HG02973 (cell line): ENCODE measurements around the gene SAPCD1.

ENCODE experiments used
- ATAC-seq: cut with Tn5 transposase; IDR thresholded peaks from one replicate; pipeline ENCODE4 v1.9.1; 2021; ENCODE audit warnings: moderate library complexity; ENCODE audit not compliant: unreplicated experiment

The SAPCD1 gene

DNA sequence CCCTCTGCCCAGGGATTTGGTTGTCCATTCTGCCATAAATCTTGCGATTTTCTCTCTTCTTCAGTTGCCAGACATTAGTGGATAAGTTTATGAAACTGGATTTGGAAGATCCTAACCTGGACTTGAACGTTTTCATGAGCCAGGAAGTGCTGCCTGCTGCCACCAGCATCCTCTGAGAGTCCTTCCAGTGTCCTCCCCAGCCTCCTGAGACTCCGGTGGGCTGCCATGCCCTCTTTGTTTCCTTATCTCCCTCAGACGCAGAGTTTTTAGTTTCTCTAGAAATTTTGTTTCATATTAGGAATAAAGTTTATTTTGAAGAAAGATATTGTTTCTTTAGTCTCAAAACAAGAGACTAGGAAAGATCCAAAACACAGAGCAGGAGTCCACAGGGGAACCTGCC, at the start of gene SAPCD1:
Gene SAPCD1, plus strand, starts transcription at position 301 of the 400 bp plus-strand sequence. CDS start 399 bp downstream, outside the sequence.
- ATAC-seq, result no peak

DNA sequence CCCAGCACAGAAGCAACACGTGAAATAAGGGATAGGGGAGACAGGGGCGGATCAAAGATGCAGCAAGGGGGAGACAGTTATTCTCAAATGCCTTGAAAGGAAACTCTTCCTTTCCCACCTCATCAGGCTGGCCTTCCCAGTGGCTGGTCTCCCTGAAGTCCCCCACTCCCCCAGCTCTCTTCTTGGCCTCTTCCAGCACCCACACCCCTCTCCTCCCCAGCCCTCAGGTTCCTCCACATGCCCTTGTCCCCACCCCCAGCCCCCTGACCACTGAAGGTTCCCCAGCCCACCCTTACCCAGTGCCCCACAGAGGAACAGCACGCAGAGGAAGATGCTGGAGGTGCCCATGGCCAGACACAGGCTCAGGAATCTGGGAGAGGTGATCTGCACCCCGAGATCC, 49.0 kb upstream of the SAPCD1 start:
- no peak for ATAC-seq

DNA sequence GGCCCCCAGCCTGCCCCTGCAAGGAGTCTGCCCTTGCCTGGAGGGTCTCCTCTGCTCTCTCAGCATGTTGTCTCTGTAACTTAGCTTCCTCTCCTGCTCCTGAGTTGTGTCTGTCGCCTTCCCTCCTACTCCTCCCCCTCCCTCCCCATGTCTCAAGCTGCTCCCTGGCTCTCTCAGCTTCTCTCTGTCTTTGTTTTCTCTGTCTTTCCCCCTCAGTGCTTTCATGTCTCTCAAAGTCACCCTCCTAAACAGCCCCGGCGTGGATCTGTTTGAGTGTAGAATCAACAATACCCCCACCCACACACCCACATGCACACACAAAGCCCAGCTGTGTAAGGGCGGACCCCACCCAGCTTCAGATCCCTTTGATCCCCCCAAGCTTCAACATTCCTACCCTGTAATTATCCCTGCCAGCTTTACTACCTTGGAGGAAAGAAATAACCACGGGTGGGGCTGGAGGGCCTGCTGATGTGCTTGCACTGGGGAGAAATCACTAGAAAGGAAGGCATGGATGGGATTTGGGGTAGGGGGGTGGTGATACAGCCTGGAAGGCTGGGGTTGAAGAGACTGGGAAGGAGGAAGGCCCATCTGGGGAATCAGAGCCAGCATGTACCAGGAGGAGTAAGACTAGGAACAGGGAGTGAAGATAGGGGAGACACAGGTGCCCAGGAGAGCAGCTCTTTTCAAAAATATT, 48.3 kb upstream of the SAPCD1 start:
- ATAC-seq, result no peak

DNA sequence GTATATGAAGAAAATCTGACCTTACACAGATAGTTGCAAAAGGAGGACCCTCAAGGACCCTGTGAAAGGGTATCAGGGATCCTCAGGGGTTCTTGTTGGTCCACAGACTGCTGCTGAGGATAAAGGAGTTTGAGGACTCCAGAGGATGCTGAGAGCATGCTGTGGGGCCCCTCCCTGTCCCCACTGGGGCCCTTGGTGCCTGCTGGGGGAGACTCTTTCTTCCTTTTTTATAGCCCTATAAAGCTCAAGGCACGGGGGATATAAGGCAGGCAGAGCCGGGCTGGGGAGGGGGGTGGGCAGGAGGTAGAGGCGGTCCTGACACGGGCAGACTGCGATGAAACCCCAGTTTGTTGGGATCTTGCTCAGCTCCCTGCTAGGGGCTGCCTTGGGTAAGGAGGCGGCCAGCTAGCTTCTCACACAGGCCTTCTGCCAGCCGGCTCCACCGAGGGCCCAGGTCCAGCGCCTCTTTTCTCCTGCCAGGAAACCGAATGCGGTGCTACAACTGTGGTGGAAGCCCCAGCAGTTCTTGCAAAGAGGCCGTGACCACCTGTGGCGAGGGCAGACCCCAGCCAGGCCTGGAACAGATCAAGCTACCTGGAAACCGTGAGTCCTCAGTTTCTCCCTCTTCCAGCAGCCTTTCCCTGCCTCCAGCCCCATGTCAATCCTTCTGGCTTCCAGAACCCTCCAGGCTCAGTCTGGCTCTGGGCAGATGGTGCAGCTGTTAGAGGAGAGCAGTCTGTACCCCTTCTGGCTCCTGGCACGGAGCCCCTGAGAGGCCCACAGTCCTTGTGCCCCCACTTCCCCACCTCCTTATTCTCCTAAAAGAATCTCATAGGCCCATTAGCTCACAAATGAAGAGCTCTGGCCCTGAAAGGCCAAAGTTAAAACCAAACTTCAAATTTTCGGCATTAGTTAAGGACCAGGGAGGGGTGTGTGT, 47.2 kb upstream of the SAPCD1 start, which contains the start of gene LY6G6D:
Gene LY6G6D, plus strand, starts transcription at position 327 of the 937 bp plus-strand sequence. Its CDS starts 8 bp downstream, at position 335.
- ATAC-seq, result no peak

DNA sequence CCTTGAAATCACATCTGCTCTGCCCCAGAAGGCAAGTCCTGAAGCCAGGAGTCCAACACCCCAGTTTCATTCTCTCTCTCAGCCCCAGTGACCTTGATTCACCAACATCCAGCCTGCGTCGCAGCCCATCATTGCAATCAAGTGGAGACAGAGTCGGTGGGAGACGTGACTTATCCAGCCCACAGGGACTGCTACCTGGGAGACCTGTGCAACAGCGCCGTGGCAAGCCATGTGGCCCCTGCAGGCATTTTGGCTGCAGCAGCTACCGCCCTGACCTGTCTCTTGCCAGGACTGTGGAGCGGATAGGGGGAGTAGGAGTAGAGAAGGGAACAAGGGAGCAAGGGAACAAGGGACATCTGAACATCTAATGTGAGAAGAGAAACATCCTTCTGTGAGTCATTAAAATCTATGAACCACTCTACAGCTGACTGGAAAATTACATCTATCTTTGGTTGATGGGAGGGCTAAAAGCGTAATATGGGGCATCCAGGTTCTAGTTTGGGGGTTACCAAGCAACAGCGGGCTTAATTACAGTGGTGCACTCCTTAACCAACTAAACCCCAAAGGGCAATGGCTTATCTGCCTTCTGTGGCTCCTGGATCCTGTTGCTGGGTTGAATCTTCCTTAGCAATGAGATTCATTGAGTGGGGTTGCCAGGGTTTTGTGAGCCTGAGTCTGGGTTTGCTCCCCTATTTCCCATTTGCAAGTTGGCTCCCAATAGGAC, 44.8 kb upstream of the SAPCD1 start:
- ATAC-seq, result no peak

DNA sequence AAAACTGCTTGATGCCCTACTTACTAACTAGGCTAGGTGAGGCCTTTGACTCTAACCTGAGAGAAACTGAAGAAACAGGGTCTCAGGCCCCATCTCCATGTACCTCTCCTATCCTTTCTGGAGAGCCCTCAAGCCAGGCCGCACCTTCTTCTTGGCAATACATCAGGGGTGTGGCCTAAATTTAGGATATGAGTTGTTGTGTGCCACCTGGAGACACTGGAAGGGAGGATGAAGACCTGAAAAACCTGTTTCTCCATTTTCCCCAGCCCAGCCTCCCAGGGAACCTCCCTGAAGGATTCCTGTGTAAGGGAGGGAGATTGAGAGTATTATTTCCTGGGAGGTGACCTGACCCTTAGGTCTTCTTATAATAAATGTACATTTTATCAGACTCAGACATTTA, 44.2 kb upstream of the SAPCD1 start:
- no peak for ATAC-seq

DNA sequence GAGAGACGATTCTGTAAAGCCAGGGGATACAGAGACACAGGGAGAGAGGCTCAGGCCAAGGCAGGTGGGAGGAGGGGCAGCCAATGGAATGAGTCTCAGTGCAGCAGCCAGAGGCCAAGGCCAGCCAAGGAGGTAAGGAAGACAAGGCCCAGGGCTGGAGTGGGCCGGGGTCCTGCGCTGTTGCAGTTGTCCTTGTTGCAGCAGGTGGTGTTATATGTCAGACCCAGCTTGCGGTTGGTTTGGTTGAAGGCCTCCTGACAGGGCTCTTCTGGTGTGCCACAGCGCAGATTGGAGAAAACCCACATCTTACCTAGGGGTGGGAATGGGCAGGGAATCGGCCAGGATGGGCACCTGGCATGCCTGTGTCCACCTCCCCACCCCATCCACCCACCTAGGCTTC, 43.5 kb upstream of the SAPCD1 start:
- ATAC-seq, result no peak

DNA sequence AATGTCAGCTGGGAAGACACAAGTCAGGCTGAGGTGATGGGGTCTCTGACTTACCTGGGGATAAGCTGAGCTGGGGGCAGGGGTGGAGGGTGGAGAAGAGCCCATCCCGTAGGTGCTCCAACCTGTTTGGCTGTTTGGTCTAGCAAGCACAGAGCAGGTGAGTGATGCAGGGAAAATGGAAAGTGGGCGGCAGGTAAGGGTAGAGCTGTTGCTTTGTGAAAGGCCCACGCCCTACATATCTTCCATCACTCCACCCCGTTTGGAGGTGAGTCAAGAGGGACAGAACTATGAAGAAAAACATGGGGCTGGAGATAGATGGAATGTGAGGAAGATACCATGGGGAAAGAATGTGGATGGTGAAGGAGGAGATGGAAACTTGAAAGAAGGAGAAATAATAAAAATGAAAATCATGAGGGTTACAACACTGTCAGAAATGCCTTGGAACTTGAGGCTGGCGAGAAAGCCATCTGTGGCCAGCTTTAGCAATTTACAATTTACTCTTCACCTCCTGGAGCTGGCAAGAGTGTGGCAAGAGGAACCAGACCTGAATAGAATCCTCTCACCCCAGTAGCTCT, 42.2 kb upstream of the SAPCD1 start:
- no peak for ATAC-seq

DNA sequence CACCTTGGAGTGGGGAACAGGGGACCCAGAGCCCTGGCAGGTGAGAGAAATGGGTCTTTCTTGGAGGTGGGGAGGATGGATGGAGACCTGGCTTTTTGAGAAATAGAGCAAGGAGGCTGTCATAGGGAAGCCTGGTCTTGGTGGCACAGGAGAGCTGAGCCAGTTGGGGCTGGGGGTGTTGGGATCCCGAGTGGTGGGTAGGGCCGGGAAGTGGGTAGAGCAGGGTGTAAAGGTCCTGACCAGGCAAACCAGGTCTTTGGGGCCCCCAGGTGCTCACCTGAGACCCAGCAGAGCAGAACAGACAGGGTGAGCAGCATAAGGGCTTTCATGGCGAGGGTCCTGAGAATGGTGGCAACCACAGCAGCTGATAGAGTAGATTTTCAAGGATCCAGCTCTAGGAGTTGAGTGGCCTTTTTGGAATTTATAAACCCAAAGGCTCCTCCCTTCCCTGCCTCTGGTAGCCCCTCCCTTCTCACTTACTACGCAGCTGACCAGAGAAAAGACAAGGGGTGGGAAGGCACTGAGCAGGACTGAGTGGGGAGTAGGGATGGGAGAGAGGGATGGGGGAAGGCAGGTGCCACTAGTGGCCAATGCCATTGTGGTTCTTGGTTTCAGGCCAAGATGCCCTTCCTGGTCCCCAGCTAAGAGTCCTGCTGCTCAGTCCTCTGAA, 41.0 kb upstream of the SAPCD1 start, which contains the start of gene LY6G6C:
Gene LY6G6C, minus strand, starts transcription at position 396 of the 670 bp plus-strand sequence. Its CDS starts 67 bp downstream, at position 329.
- ATAC-seq, result no peak

DNA sequence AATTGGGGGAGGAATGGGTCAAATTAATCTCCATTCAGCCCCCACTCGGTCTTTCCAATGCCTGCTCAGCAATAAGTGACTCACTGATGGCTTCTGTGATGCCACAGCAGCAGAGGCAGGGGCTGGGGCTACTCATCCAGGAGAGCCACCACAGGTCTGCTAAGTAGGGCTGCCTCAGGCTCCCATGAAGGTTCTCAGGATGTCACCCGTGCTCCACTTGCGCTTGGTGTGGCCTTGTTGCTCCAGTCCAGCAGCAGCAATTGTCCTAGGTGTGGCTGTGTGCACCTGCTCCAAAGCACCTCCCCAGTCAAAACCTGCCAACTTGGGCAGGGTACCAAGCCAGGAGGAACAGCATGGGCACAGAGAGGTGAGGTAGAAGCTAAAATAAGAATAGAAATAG, 40.3 kb upstream of the SAPCD1 start:
- ATAC-seq, result no peak

DNA sequence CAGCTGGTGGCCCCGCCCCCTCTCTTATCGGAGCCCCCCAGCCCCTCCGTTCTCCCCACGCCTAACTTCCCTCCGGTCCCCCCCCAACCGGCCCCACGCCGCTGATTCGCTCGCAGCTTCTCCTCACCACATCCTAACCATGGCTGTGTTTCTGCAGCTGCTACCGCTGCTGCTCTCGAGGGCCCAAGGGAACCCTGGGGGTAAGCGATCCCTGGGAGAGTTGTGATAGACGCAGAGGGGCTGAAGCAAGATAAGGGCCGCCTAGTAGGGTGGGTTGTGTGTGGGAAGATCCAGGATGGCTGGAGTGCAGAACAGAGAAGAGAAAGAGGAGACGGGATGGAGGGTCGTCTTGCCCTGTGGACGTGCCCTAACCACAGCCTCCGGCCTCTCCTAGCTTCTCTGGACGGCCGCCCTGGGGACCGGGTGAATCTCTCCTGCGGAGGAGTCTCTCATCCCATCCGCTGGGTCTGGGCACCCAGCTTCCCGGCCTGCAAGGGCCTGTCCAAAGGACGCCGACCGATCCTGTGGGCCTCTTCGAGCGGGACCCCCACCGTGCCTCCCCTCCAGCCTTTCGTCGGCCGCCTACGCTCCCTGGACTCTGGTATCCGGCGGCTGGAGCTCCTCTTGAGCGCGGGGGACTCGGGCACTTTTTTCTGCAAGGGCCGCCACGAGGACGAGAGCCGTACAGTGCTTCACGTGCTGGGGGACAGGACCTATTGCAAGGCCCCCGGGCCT, 39.0 kb upstream of the SAPCD1 start, which contains the start of gene MPIG6B:
Gene MPIG6B, plus strand, starts transcription at position 129 of the 735 bp plus-strand sequence. Its CDS starts 11 bp downstream, at position 140.
- no peak for ATAC-seq

DNA sequence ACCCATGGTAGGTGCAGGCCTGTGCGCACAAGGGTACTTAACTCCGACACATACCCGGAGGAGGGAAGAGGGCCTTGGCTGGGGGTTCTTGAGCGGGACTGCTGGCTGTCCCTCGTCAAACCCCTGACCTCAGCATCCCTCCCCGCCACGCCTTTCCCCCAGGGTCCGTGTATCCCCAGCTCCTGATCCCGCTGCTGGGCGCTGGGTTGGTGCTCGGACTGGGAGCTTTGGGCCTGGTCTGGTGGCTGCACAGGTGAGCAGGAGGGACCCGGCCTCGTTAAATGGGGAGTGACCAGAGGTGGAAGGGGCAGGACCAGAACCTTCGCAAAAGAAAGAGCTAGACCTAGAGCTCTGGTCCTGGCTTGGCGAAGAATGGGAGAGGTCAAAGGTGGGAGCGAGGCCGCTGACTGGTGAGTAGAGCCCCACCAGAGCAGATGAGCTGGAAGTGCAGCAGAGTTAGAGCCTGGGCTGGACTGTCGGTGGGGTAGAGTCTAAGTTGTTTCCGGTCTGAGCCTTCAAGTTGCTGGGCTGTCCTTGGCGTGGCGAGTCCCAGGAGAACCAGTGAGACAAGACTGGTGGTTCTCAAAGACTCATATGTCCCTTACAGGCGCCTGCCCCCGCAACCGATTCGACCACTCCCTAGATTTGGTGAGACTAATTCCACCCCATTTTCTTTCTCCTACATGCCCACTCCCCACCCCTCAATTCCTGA, 38.3 kb upstream of the SAPCD1 start:
- ATAC-seq, result no peak

DNA sequence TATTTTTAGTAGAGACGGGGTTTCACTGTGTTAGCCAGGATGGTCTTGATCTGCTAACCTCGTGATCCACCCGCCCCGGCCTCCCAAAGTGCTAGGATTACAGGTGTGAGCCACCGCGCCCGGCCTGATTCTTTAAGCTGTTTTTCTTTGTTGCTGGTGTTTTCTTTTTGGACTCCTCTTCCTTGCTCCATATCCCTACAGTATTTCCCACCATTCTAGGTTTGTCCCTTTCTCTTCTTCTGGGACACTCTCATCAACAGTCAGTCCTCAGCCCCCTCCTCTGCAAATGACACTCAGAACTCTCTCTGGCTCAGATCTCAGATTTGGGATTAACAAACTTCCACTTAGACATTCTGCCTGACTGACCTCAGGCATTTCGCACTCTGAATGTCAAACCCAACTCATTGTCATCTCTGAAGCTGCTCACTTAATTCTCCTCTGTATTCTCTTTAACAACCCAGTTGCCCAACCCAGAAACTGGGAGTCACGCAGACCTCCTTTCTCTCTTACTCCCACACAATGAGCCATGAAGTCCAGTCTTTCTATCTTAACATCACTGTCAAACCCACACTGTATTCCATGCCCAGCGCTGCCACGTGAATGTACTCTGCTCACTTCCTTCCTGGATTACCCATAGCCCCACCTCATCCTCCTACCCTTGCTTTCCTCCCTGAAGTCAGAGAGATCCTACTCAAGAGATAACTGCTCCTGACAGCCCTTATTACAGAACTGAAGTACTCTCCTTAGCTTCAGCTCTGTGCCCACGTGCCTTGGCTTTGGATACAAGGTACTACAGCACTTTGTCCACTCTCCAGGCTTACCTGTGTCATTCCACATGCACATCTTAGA, 36.7 kb upstream of the SAPCD1 start:
- ATAC-seq, result no peak

DNA sequence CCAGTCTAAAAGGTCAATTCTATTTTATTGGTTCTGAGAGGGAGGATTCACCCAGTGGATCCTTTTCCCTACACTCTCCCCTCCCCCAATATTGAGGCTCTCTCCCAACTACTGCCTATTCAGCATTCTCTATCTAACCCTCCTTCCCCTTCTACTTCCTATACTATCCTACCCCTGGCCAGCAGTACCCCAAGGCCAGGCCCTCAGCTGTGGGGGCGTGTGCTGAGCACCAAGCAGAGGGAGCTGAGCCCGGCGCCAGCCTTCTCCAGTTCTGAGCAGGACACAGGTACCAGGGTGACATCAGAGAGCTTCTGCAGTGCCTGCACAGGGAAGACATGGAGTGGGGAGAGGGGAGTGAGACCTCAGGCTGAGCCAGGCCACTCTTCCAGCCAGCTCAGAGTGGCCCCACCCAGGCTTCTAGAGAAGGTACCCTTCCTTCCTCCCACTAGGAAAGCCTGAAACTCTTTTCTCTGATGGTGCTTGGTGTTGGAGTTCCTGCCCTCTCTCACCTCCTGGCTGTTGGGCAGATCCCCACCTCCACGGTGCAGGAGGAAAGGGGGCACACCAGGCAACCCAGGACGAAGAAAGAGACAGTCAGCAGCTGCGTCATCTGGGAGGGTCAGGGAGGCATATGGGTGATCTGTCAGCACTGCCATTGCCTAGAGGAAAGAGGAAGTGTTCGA, 35.3 kb upstream of the SAPCD1 start:
- ATAC-seq, result peak; percentile 54

DNA sequence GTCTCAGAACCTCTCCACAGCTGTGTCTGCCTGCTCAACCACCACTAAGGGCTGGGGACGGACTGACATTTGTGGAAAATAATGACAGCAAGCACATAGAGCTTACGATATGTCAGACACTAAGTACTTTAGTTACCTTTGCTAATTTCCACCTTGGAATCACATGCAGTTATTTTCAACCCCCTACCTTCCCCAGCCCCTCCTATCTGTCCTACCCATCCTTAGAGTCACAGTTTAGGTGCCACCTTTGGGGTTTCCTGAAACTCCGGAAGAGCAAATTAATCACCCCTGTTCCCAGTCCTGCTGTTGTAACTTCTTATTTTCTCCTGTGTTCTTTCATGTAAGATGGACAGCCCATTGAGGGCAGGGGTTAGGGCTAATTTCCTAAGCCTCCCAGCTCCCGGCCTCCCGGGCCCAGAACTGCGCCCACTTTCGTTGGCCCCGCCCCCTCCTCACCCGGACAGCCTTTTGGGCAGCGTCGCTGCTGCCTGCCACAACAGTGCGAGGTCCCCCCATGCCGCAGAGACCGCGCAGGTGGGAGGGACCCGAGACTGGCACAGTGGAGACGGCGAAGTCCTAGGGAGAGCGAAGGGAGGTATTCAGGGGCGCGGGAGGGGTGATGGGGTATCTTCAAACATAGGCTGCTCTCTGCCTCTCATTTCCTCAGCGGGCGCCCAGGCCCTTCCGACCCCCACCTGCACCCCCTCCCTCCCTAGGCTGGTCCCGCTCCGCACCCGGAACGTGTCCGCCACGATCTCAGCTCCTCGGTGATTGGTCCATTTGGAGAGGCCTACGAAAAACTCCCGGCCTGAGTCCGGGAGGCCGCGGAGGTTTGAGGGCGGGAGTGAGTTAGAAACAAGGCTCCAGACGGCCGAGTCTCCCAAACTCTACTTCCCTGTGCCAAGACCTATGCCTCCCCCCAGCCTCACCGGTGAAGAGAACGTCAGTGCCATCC, 34.5 kb upstream of the SAPCD1 start:
- ATAC-seq, result no peak
